Uterus (tissue), 2 donors: ENCODE data around the gene SH3PXD2A.

Source experiments
- CTCF ChIP-seq, 4 experiments: fragments of 200-600 bp in 2 of 4; fragments of 450-650 bp in 2 of 4; sonication (generic) in 2 of 4; IDR thresholded peaks; one replicate each; pipeline ENCODE4 v1.5.1; 2016 to 2019; ENCODE audit warnings: antibody characterized with exemption in 4 of 4, mild to moderate bottlenecking in 2 of 4, moderate library complexity in 1 of 4
- POLR2A ChIP-seq, 2 donors: fragments of 450-650 bp; IDR thresholded peaks; one replicate each; pipeline ENCODE4 v1.6.1; 2016; ENCODE audit warnings: antibody characterized with exemption in 2 of 2, mild to moderate bottlenecking in 1 of 2, moderate library complexity in 1 of 2

GRCh38 chr10:103890688-103891087 is 35.3 kb upstream of the SH3PXD2A start:
- TF ChIP-seq CTCF (IDR thresholded peaks at IDR 0.05) = no peak
- TF ChIP-seq POLR2A (IDR thresholded peaks at IDR 0.05) = no peak
